DMS153 treated with DMSO at 0.1 percent for 48 hours (cell line): ENCODE measurements around the gene TRPM6.
"Not testable (repeated sequence)": the region's sequence is repeated elsewhere in the genome, so short reads cannot be mapped to it uniquely, and the experiment has no call there.

Source experiments
- DNase-seq: peaks from one replicate; lab custom pipeline; 2025; ENCODE audit not compliant: unreplicated experiment; lab: John Stamatoyannopoulos, UW

TRPM6 gene

GRCh38 chr9:74887041-74887980, at the start of gene TRPM6:
TSS of gene TRPM6 (minus strand) at chr9:74887921. CDS start at chr9:74887856, 65 bp downstream.
- DNase-seq, result peak; percentile 63

GRCh38 chr9:74935008-74935407, 47.3 kb upstream of the TRPM6 start:
- no peak for DNase-seq

GRCh38 chr9:74921737-74922136, 34.0 kb upstream of the TRPM6 start:
- DNase-seq, result no peak

GRCh38 chr9:74920944-74921626, 33.4 kb upstream of the TRPM6 start:
- no peak for DNase-seq

- DNase-seq, result no peak
Measured at GRCh38 chr9:74910036-74910435, 22.3 kb upstream of the TRPM6 start.

GRCh38 chr9:74908665-74909064, 20.9 kb upstream of the TRPM6 start:
- no peak for DNase-seq

- no peak for DNase-seq
Measured at GRCh38 chr9:74907085-74907484, 19.4 kb upstream of the TRPM6 start.

GRCh38 chr9:74901001-74901400, 13.3 kb upstream of the TRPM6 start:
- no peak for DNase-seq

GRCh38 chr9:74888449-74888848, 728 bp upstream of the TRPM6 start:
- DNase-seq, result not testable (repeated sequence)

GRCh38 chr9:74887981-74888370, 255 bp upstream of the TRPM6 start:
- DNase-seq, result no peak

- no peak for DNase-seq
Measured at GRCh38 chr9:74876382-74876949, 11.3 kb downstream of the TRPM6 start.

- no peak for DNase-seq
Measured at GRCh38 chr9:74875656-74876055, 12.1 kb downstream of the TRPM6 start.

- no peak for DNase-seq
Measured at GRCh38 chr9:74874220-74874619, 13.5 kb downstream of the TRPM6 start.

- DNase-seq, result no peak
Measured at GRCh38 chr9:74872619-74873233, 15.0 kb downstream of the TRPM6 start.

GRCh38 chr9:74867483-74867882, 20.2 kb downstream of the TRPM6 start:
- no peak for DNase-seq

GRCh38 chr9:74865177-74865576, 22.5 kb downstream of the TRPM6 start:
- no peak for DNase-seq

GRCh38 chr9:74861773-74862474, 25.8 kb downstream of the TRPM6 start:
- DNase-seq, result no peak

- DNase-seq, result no peak
Measured at GRCh38 chr9:74861071-74861470, 26.6 kb downstream of the TRPM6 start.

- DNase-seq, result not testable (repeated sequence)
Measured at GRCh38 chr9:74860247-74860646, 27.5 kb downstream of the TRPM6 start.

GRCh38 chr9:74859786-74860185, 27.9 kb downstream of the TRPM6 start:
- no peak for DNase-seq
